GM19239 (cell line): ENCODE results near the gene TMEM209.
"Not testable (repeated sequence)": the region's sequence is repeated elsewhere in the genome, so short reads cannot be mapped to it uniquely, and the experiment has no call there.

Experiments used
- DNase-seq: peaks from one replicate; pipeline ENCODE4 v3.0.0; 2011; ENCODE audit warnings: low spot score; ENCODE audit not compliant: insufficient read length
- FAIRE-seq: peaks from 2 replicates; lab custom pipeline; 2011; peaks lifted over from hg19 to GRCh38; lab: Jason Lieb, UNC

The TMEM209 gene

DNA sequence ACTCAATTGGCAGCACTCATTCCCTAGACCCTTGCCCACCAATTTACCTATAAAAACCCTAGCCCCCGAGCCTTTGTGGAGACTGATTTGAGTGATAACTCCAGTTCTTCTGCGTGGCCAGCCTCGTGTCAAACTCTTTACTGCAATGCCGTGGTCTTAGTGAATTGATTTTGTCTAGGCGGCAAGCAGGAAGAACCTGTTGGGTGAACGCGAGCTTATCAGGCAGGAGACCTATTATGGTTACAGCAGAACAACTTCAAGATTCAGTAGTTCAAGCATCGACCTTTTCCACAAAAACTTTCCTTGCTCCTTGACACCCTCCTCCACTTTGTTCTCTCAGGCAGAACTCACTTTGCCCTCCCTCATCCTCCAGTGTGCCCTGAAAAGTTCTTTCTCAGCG is 14.7 kb upstream of the TMEM209 start:
- DNase-seq (no peak), FAIRE-seq (no peak)

DNA sequence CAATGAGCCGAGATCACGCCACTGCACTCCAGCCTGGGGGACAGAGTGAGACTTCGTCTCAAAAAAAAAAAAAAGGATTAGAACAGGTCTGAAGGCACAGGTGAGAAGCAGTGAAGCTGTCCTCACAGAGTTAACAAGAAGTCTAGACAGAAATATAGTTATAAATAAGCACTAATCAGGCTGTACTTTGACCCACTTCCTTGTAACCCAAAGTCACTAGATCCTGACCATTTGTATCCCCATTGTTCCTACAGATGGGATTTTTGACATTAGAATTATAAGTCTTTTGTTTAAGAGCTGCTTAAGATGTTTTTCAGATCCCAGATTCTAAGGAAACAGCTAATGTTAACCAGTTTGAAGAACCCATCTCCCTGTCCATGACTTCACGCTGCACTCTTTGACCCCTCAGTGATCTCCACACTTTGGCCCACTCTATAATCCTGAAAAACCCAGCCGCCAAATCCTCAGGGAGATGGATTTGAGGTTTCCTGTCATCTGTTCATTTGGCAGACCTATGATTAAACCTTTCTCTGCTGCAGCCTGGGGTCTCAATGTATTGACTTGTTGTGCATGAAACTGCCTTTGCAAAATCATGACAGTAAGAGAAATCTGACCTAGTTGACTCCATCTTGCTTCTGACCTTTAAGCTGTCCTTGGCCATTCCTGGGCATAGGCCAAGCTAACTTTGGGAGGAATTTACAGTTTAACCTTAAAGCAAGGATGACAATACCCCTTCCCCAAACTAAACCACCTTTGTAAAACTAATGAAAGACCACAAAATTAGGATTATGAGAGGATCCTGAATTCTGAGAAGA is 13.8 kb upstream of the TMEM209 start:
- FAIRE-seq, result no peak

DNA sequence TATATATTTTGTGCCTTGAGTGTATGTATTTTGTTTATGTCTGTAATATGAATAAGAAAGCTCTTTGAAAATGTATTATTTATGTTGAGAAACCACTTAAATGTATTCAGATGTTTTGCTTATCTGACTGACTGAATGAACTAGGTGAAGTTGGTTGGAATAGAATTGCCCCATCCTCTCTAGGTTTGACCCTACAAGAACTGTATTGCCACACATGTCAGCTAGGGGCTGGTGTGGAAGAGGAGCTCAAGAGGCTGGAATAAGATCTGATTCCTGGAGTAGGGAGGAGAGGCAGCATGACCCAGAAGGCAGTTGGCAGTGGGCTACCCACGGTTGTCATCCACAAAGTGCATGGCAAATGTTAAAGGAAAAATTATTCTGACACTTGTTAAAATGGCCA is 11.5 kb upstream of the TMEM209 start:
- FAIRE-seq (no peak), DNase-seq (no peak)

More for the DNA sequence above, 13.8 kb upstream of the TMEM209 start:
- no peak for DNase-seq

DNA sequence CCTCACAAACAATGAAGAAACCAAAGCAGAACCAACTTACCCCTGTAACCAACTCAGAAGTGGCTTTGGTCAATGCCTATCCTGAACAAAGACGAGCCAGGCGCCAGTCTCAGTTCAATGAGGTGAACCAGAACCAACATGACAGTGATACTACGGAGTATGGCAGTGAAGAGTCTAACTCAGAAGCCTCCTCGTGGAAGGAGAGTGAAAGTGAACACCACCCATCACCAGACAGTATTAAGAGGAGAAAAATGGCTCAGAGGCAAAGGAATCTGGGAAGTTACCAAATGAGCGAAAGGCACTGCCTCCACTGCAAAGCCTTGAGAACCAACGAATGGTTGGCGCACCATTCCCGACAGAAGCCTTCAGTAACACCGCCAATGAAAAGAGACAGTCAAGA is 10.8 kb upstream of the TMEM209 start:
- DNase-seq, result no peak
- FAIRE-seq, result no peak

DNA sequence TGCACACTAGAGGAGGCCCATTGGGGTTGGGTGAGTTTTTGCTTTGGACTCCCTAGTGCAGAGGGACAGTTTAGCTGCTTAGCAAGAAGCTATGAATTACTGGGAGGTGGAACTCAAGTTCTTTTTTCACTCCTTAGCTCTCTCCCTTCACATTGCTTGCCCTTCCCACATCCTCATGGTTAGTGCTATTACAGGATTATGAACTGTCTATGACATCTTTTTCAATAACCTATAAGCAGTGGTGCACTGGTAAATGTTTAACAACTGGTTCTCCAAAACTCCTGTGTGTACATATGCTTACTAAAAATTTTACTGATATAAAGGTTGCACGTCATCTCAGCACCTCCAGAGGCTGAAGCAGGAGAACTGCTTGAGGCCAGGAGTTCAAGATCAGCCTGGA is 8.6 kb upstream of the TMEM209 start:
- no peak for DNase-seq
- FAIRE-seq, result no peak

DNA sequence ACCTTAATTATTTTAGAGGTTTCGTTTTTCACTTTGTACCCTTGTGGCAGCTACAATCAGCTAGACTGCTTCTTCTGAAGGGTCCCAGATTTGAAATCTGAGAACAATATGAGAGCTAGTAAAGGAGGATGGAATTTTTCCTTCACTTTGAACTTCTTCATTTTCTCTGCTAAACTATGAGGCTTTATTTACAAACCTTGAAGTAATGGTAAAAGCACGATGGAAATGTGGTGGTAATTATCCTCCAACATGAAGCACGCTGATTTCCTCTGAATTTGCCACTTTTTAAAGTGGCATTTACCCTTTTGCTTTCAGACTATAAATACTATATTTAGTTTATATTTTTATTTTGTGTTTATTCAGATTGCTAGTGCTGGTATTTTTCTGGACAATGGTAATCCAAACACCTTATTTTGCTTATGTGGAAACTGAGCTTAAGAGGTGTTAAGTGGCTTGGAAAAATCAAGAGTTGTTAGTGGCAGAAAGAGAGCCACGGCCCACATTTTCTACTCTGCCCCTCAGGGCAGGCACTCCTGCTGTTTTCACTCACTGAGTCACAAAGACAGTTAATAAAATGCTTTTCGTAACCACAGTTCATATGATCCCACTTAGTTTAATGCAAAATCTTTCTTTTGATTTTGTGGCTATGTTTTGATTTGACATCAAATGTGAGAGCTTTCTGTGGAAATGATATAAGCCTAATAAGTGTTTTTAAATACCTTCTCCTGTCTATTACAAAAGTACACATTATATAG is 5.2 kb upstream of the TMEM209 start:
- FAIRE-seq (no peak), DNase-seq (no peak)

DNA sequence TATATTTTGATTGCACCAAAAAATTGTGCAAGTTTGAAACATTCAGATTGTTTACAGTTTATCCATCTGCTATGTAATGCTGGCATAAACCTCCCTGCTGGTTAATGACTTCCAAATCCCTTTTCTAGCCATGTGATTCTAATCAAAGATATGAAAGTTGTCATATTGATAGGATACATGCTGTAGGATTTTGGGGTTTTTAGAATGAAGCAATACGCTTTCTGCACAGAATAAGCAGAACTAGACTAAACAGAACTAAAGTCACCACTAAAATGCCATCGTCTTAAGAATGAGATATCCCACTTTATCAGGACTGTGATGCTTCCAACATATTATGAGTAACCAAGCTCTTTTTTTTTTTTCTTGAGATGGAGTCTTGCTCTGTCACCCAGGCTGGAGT is 3.3 kb upstream of the TMEM209 start:
- no peak for DNase-seq
- no peak for FAIRE-seq

DNA sequence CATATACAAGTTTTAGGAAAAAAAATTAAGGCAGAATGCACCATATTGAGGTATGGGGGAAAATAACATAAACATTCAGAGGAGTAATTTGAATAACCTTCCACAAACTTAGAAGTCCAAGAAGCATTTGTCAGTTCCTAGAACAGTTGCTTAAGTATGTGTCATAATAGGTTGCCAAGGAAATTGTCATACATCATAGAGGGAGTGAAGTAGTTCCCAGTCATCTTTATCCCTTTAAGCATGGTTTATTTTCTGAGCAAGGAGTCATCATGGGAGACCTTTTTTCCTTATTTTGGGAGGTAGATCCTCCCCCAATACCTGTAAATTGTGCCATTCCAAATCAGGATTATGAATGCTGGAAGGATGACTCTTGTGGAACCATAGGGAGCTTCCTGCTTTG is 2.4 kb upstream of the TMEM209 start, which contains the start of gene SSMEM1:
Gene SSMEM1 (plus strand): TSS at position 219 of the 400 bp plus-strand sequence. CDS start 51 bp downstream, at position 270.
- no peak for DNase-seq
- FAIRE-seq, result no peak

DNA sequence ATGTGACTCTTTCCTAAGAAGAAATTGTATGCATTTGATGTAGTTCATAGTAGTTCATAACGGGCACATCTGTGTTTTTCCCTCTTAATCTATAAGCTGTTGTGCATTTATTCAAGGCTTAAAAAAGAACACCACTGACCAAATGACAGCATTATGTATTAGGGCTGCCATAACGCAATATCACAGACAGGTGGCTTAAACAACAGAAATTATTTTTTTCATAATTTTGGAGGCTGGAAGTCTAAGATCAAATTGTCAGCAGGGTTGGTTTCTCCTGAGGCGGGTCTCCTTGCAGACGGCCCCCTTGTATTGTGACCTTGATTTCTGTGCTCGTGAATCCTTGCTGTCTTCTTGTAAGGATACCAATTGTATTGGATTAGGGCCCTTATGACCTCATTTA is 1.8 kb upstream of the TMEM209 start:
- DNase-seq, result no peak
- FAIRE-seq, result no peak

DNA sequence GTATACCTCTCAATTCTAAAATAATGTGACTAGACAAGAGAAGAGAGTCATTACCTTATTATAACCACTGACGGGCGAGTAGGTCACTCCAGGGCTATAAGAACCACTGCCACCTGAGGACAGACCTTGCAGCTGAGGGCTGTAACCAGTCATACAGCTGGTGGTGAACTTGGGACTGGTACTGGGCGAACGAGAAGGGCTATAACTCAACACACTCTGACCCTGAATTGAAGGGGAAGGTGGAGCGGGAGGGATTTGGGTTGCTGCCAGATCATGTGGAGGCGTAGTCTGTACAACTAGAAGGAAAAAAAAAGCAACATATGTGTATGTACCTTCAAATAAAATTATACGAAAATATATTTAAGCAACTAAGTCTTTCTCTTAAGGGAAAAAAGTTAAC is 3.4 kb downstream of the TMEM209 start:
- DNase-seq, result no peak

DNA sequence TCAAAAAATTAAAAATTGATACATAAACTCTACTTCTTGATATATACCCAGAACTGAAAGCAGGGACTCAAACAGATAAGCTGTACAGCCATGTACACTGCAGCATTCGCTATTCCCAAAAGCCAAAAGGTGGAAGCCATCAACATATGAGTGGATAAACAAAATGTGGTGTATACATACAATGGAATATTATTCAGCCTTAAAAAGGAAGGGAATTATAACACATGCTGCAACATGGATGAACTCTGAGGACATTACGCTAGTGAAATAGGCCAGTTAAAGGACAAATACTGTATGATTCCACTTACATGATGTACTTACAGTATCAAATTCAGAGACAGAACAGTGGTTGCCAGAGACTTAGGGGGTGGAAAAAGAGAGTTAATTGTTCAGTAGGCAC is 8.1 kb downstream of the TMEM209 start:
- DNase-seq, result no peak
- FAIRE-seq, result no peak

More for the DNA sequence above, 3.4 kb downstream of the TMEM209 start:
- no peak for FAIRE-seq

DNA sequence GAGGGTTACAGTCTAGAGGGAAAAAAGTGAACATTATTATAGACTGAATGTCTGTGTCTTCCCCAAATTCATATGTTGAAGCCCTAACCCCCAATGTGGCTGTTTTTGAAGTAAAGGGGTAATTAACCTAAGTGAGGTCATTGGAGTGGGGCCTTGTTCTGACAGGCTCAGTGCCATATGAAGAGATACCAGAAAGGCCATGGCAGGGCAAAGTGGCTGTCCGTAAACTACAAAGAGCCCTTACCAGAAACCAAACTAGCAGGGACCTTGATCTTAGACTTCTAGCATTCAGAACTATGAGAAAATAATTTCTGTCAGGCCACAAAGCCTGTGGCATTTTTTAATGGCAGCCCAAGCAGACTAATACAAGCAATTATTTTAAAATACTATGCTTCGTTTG is 8.7 kb downstream of the TMEM209 start:
- DNase-seq (no peak), FAIRE-seq (peak; percentile 66)

DNA sequence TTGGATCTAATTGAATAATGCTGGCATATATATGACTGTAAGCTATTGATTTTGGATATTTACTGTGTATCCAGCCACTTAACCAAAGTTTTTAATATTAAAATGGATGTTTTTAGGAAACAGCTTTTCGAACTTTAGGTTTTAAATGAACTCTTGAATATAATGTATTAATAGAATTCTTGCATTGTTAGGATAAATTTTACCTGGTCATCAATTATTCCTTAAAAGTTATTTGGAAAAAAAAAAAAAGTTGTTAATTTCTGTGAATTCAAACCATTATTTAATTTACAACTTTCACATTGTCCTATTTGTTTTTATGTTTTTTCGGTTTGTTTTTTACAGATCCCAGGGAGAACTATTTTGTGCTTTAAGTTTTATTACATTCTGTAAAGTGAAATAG is 9.8 kb downstream of the TMEM209 start:
- FAIRE-seq, result no peak
- DNase-seq, result no peak

DNA sequence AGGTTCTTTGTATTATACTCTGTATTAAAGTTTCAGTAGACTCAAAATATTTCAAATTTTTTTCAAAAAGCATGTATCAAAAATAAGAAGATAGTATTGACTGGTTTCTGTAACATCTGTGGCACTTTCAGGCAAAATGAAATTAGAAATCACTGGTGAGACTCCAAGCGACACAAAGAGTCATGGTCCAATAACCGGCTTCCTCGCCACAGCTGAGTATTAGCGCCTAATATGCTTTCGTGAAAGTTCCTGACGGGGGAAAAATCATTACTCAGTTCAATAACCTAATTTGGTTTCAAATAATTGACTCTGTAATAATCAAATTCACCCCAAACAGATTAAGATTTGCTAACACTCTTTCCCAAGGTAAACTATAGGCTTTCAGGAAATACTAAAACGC is 13.4 kb downstream of the TMEM209 start:
- FAIRE-seq, result peak; percentile 35
- no peak for DNase-seq

DNA sequence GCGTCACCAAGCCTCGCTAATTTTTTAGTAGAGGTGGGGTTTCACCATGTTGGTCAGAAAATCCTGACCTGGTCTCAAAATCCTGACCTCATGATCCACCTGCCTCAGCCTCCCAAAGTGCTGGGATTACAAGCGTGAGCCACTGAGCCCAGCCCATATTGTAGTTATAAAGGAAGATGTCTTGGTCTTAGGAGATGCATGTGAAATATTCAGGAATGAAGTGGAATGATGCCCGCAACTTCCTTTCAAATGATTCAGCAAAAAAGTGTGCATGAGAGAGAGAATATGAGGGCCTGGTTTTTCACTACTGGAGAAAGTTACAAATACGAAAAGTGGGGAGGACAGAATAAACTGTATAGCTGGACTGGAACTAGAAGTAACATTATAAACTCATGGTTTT is 15.9 kb downstream of the TMEM209 start:
- DNase-seq, result no peak
- FAIRE-seq, result no peak

DNA sequence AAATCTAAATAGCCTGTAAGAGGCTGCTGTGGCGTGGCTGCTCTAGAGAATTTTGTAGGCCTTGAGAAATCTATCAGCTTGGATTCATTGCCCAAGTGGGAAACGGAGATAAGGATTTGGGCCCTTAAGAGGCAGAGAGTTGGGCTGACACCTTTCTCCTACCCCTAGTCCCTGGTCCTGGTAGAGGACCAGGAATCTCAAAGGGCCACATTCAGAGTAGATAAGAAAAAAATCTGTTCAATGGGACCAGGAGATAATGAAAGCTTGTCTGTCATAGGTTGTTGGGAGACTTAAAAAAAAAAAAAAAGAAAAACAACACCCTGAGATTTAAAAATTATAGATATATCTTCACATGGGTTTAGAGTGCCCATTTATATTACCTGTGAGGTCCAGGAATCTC is 17.8 kb downstream of the TMEM209 start:
- FAIRE-seq (no peak), DNase-seq (no peak)

DNA sequence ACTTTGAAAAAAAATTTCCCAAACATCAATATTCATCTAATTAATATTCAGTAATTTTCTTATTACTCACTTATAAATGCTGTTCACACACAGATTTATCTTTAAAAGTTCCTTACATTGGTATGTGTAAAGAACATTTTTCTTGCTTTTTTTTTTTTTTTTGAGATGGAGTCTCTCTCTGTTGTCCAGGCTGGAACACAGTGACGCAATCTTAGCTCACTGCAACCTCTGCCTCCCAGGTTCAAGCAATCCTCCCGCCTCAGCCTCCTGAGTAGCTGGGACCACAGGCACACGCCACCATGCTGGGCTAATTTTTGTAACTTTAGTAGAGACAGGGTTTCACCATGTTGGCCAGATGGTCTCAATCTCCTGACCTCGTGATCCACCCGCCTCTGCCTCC is 20.9 kb downstream of the TMEM209 start:
- not testable (repeated sequence) for FAIRE-seq

DNA sequence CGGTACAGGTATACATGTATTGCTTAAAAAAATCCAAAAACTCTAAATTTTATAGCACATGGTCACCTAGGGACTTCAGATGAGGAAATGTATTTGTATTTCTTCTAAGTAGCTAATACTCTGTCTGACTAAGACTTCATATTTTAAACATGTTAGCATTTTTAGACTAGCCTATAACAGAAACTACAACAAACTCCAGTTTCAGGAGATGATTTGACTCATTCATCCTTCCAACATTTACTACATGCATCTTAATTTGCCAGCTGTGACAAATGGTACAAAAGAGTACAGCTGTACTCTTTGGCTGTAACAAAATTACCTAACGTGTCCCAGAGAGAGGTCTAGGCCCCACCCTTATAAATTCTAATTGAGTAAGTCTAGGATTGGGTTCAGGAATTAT is 22.2 kb downstream of the TMEM209 start:
- FAIRE-seq (no peak), DNase-seq (no peak)

More for the DNA sequence above, 20.9 kb downstream of the TMEM209 start:
- not testable (repeated sequence) for DNase-seq

DNA sequence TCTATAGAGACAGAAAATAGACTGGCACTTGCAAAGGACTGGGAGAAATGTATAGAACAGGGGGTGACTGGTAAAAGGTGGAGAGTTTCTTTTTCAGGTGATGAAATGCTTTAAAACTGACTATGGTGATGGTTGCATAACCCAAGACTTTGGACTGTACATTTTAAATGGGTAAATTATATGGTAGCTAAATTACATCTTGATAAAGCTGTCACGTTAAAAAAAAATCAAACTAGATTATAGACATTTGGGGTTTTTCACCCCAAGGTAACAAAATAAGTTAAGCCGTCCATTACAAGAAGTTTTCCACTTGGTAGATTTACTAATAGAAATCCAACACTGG is 24.0 kb downstream of the TMEM209 start:
- FAIRE-seq, result no peak
- DNase-seq, result no peak

DNA sequence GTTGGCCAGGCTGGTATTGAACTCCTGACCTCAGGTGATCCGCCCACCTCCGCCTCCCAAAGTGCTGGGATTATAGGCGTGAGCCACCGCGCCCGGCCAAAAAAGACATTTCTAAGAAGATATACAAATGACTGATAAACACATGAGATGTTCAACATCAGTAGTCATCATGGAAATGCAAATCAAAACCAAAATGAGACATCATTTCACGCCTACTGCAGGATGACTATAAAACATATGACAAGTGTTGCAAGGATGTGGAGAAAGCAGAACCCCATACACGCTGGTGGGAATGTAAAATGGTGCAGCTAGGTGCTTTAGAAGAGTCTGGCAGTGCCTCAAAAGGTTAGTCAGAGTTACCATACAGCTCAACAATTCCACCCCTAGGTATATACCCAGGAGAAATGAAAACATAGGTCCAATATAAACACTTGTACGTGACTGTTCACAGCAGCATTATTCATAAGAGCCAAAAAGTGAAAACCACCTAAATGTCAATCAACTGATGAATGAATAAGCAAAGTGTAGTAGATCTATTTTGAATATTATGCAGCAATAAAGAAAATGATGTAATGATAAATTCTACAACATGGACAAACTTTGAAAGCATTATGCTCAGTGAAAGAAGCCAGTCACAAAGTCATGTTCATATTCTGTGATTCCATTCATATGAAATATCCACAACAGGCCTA is 24.5 kb downstream of the TMEM209 start:
- FAIRE-seq, result no peak
- no peak for DNase-seq

DNA sequence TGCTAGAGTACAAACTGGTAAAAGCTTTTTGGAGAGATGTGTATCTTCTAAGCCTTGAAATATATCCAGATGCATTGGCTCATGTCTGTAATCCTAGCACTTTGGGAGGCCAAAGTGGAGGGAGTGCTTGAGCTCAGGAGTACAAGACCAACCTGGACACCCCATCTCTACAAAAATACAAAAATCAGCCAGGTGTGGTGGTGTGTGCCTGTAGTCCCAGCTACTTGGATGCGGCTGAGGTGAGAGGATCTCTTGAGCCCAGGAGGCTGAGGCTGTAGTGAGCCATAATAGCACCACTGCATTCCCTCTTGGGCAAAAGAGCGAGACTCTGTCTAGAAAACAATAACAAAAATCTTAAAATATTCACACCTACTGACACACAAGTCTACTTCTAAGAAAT is 25.6 kb downstream of the TMEM209 start:
- FAIRE-seq (no peak), DNase-seq (no peak)
